HG03378 (cell line): Measurements from ENCODE around the gene APOL1.
"Not testable (repeated sequence)": the region's sequence is repeated elsewhere in the genome, so short reads cannot be mapped to it uniquely, and the experiment has no call there.

Source experiments
- ATAC-seq: cut with Tn5 transposase; IDR thresholded peaks from one replicate; pipeline ENCODE4 v1.9.1; 2021; ENCODE audit warnings: mild to moderate bottlenecking, moderate library complexity; ENCODE audit not compliant: unreplicated experiment

Gene APOL1

GRCh38 chr22:36244522-36245391, 8.2 kb upstream of the APOL1 start:
- no peak for ATAC-seq

GRCh38 chr22:36245805-36246356, 7.1 kb upstream of the APOL1 start:
- no peak for ATAC-seq

GRCh38 chr22:36246718-36247117, 6.2 kb upstream of the APOL1 start:
- ATAC-seq, result no peak

GRCh38 chr22:36247955-36248354, 5.0 kb upstream of the APOL1 start:
- ATAC-seq, result no peak

GRCh38 chr22:36249160-36249559, 3.8 kb upstream of the APOL1 start:
- ATAC-seq, result no peak

- ATAC-seq, result not testable (repeated sequence)
Measured at GRCh38 chr22:36250292-36250960, 2.5 kb upstream of the APOL1 start.

GRCh38 chr22:36251979-36252608, 839 bp upstream of the APOL1 start:
- ATAC-seq, result not testable (repeated sequence)

- ATAC-seq, result no peak
Measured at GRCh38 chr22:36253523-36254490, 874 bp downstream of the APOL1 start.

GRCh38 chr22:36255572-36255971, 2.6 kb downstream of the APOL1 start:
- ATAC-seq, result not testable (repeated sequence)

GRCh38 chr22:36256478-36256877, 3.5 kb downstream of the APOL1 start:
- ATAC-seq, result no peak

GRCh38 chr22:36257308-36257707, 4.4 kb downstream of the APOL1 start:
- no peak for ATAC-seq

- no peak for ATAC-seq
Measured at GRCh38 chr22:36257948-36258670, 5.2 kb downstream of the APOL1 start.

GRCh38 chr22:36258701-36259614, 6.0 kb downstream of the APOL1 start:
- ATAC-seq, result no peak

GRCh38 chr22:36259615-36260300, 6.8 kb downstream of the APOL1 start:
- ATAC-seq, result no peak

- ATAC-seq, result not testable (repeated sequence)
Measured at GRCh38 chr22:36261675-36262074, 8.7 kb downstream of the APOL1 start.

- not testable (repeated sequence) for ATAC-seq
Measured at GRCh38 chr22:36262307-36262706, 9.4 kb downstream of the APOL1 start.

- not testable (repeated sequence) for ATAC-seq
Measured at GRCh38 chr22:36263216-36263673, 10.3 kb downstream of the APOL1 start.
